Breast epithelium (tissue), 4 donors: ENCODE measurements around the gene PAM16. TPM values are rescaled to one million over a fixed set of nuclear protein-coding genes. Genes with fewer than 3 reads are reported as not detected.

Experiments used
- DNase-seq, 2 donors: peaks; one replicate each; pipeline ENCODE4 v3.0.0-alpha.2; 2019; ENCODE audit warnings: low spot score in 2 of 2
- H3K27ac ChIP-seq, 2 donors: fragments of 200-600 bp; sonication (generic) in 1 of 2; one replicate each; pipeline ENCODE4 v1.5.1; 2016 to 2019; ENCODE audit warnings: mild to moderate bottlenecking in 1 of 2
- H3K27me3 ChIP-seq, 2 donors: fragments of 200-600 bp; sonication (generic) in 1 of 2; one replicate each; pipeline versions ENCODE4 v1.5.1 to v1.6.0; 2017 to 2019; ENCODE audit warnings: control low read depth in 1 of 2, mild to moderate bottlenecking in 1 of 2
- H3K36me3 ChIP-seq: fragments of 200-600 bp; one replicate; pipeline ENCODE4 v1.5.1; 2019
- H3K4me1 ChIP-seq, 2 donors: fragments of 200-600 bp; sonication (generic); one replicate each; pipeline ENCODE4 v1.5.1; 2016 to 2019; ENCODE audit warnings: control low read depth in 1 of 2
- H3K4me3 ChIP-seq, 3 donors: fragments of 200-600 bp; sonication (generic); 1 replicate in 2 of 3; 2 replicates in 1 of 3; pipeline ENCODE4 v1.5.1; 2016 to 2019; ENCODE audit warnings: mild to moderate bottlenecking in 3 of 3, moderate library complexity in 2 of 3
- H3K9me3 ChIP-seq, 2 donors: fragments of 200-600 bp; sonication (generic) in 1 of 2; one replicate each; pipeline ENCODE4 v1.5.1; 2016 to 2019; ENCODE audit warnings: control low read depth in 1 of 2
- POLR2A ChIP-seq: fragments of 450-650 bp; IDR thresholded peaks from one replicate; pipeline ENCODE4 v1.6.1; 2016; ENCODE audit warnings: antibody characterized with exemption, mild to moderate bottlenecking, moderate library complexity
- POLR2AphosphoS5 ChIP-seq, 3 donors: sonication (generic); formaldehyde crosslinking; IDR thresholded peaks; one replicate each; pipeline ENCODE4 v1.6.1; 2017; ENCODE audit warnings: antibody characterized with exemption in 3 of 3
- intact Hi-C: fragments of 100-400 bp; cut with DNase I; formaldehyde crosslinking; loops from one replicate; pipeline ENCODE4 v1.15.1; 2023; ENCODE audit warnings: low total_unique reads
- total RNA-seq, 3 donors: library from RNA; depleted of rRNA; stranded (reverse); fragments of >200 nt; gene quantifications; one replicate each; pipeline ENCODE4 v1.1.0, GENCODE V29; 2016
- TF ChIP-seq, protein P1 (sequence below), 3 donors: fragments of 450-650 bp; IDR thresholded peaks; one replicate each; pipeline ENCODE4 v1.5.1; 2016 to 2017; ENCODE audit warnings: antibody characterized with exemption in 3 of 3, mild to moderate bottlenecking in 3 of 3, moderate library complexity in 3 of 3

PAM16 gene
- total RNA-seq, 3 donors from 2014 or later, result 24.9 to 52.4 (median 49.9) TPM

- TF ChIP-seq POLR2A (no peak), POLR2AphosphoS5 (IDR thresholded peaks at IDR 0.05) (no peak)
- TF ChIP-seq, protein P1, sequence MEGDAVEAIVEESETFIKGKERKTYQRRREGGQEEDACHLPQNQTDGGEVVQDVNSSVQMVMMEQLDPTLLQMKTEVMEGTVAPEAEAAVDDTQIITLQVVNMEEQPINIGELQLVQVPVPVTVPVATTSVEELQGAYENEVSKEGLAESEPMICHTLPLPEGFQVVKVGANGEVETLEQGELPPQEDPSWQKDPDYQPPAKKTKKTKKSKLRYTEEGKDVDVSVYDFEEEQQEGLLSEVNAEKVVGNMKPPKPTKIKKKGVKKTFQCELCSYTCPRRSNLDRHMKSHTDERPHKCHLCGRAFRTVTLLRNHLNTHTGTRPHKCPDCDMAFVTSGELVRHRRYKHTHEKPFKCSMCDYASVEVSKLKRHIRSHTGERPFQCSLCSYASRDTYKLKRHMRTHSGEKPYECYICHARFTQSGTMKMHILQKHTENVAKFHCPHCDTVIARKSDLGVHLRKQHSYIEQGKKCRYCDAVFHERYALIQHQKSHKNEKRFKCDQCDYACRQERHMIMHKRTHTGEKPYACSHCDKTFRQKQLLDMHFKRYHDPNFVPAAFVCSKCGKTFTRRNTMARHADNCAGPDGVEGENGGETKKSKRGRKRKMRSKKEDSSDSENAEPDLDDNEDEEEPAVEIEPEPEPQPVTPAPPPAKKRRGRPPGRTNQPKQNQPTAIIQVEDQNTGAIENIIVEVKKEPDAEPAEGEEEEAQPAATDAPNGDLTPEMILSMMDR (IDR thresholded peaks at IDR 0.05), result no peak
- DNase-seq, result no peak
- H3K36me3 ChIP-seq, result no peaks in the 10 kb centered on the region
- intact Hi-C loops, result no loop called here
- H3K4me1 ChIP-seq, result peaks cover 17% of the 10 kb centered on the region in 2 donors
- no peaks in the 10 kb centered on the region for H3K27me3 ChIP-seq
- peak overlapping the region; percentile 56 to 77 (median 69) for H3K4me3 ChIP-seq
- no peaks in the 10 kb centered on the region for H3K9me3 ChIP-seq
- peak overlapping the region; percentile 62 to 97 for H3K27ac ChIP-seq
These were observed 34.8 kb downstream of the PAM16 start for GRCh38 chr16:4316108-4316863.

DNA sequence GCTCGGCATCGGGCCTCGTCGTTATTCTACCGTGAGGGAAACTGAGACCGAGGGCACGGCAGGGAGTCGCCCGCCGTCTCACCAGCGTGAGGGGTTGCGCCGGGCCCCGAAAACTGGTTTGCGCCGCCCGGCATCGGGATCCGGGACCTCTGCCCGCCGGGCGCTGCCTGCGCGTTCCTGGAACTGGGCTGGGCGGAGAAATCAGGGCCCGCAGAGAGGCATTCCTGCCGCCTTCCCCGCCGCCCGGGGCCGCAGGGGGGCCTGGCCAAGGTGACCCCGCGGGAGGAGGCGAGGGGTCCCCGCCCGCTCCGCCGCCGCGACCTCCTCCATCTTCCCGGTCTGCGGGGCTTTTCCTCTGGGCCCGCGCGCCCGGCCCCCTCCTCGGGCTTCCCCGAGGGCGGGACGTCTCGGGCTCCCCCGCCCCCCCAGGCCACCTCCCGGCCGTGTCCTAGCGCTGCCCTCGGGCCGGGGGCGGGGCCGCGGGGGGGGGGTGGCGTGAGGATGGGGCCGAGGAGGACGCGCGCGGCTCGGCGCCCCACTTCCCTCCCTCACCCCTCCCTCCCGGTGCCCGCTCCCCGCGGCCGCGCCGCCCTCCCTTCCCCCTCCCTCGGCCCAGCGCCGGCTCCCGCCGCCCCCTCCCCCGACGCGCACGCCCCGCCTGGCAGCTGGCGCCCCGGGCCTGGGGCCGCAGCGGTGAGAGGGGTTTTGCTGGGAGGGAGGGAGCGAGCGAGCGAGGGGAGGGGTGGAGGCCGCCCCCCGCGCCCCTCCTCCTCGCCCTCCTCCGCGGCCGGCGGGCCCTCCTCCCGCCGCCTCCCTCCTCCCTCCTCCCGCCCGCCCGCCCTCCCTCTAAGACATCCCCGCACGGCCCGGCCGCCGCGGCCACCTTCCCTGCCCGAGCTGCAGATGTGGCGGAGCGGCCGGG, 35.7 kb downstream of the PAM16 start, which contains the start of gene GLIS2:
TSS of gene GLIS2 (plus strand) at position 882 of the 922 bp plus-strand sequence. CDS start 16,214 bp downstream, outside the sequence.
- intact Hi-C loops, result no loop called here
- no peaks in the 10 kb centered on the region for H3K36me3 ChIP-seq
- peak in 1 of 3 donors; percentile 45 for TF ChIP-seq POLR2AphosphoS5 (IDR thresholded peaks at IDR 0.05)
- TF ChIP-seq, protein P1 (IDR thresholded peaks at IDR 0.05), result no peak

GRCh38 chr16:4314532-4315185, 36.5 kb downstream of the PAM16 start:
- TF ChIP-seq, protein P1 (IDR thresholded peaks at IDR 0.05), result no peak
- TF ChIP-seq POLR2A (no peak), POLR2AphosphoS5 (IDR thresholded peaks at IDR 0.05) (no peak)
- DNase-seq, result no peak
- Histone ChIP-seq H3K36me3 (no peaks in the 10 kb centered on the region), H3K27ac (peak overlapping the region; percentile 84 to 97), H3K9me3 (no peaks in the 10 kb centered on the region), H3K4me3 (peak overlapping the region; percentile 56 to 77 (median 69)), H3K27me3 (no peaks in the 10 kb centered on the region), H3K4me1 (peaks cover 10 to 14% of the 10 kb centered on the region in 2 donors)
- intact Hi-C loops, result no loop called here

More for the DNA sequence above, 35.7 kb downstream of the PAM16 start, which contains the start of gene GLIS2:
- H3K27ac ChIP-seq, result peak within 1 kb of the TSS; percentile 84 to 97
- no peaks in the 10 kb centered on the region for H3K9me3 ChIP-seq
- no peak for DNase-seq
- no peaks in the 10 kb centered on the region for H3K27me3 ChIP-seq
- H3K4me3 ChIP-seq, result peak within 1 kb of the TSS; percentile 56 to 77 (median 69)
- peaks cover 14 to 17% of the 10 kb centered on the region in 2 donors for H3K4me1 ChIP-seq

DNA sequence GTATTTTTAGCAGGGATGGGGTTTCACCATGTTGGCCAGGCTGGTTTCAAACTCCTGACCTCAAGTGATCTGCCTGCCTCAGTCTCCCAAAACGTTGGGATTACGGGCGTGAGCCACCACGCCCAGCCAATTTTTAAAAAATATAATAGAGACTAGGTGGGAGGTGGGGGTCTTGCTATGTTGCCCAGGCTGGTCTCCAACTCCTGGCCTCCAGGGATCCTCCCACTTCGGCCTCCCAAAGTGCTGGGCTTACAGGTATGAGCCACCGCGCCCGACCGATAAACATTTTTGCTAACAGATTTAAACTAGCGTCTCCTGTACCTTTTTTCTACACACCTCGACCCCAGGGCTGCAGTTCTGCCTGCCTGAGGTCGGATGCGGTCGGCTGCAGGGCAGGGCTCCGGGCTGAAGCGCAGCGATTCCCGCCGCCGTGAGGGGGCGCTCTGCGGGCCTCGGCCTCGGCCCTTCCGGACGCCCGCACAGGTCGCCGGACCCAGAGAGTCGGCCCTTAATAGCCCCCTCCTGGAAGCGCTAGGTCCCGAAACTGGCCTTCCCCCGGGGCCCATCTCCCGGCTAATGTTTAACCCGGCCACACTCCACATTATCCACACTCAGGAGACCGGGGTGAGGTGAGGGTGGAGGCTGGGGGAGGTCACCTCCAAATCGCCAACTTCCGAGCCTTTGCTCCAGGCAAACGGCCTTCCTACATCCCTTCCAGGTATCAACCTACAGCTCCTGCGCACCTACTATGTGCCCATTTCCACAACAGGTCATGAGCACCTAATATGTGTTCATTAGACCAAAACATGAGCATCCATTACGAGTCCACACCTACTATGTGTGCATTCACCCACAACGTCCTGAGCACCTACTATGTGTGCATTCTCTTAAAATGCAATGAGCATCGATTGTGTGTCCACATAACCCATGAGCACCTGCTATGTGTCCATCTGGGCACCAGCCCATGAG, 37.3 kb downstream of the PAM16 start:
- peak overlapping the region in 1 of 2 donors; percentile 97 for H3K27ac ChIP-seq
- TF ChIP-seq, protein P1 (IDR thresholded peaks at IDR 0.05), result peak in 2 of 3 donors; percentile 15 to 37
- no peak for TF ChIP-seq POLR2A
- no peaks in the 10 kb centered on the region for H3K36me3 ChIP-seq
- peak overlapping the region in 1 of 3 donors; percentile 6 for H3K4me3 ChIP-seq
- intact Hi-C loops, result no loop called here
- no peaks in the 10 kb centered on the region for H3K9me3 ChIP-seq
- H3K4me1 ChIP-seq, result peaks cover 9 to 14% of the 10 kb centered on the region in 2 donors
- H3K27me3 ChIP-seq, result no peaks in the 10 kb centered on the region
- DNase-seq, result no peak
